H1 (cell line): Measurements from ENCODE around the gene VASP. TPM values are rescaled to one million over a fixed set of nuclear protein-coding genes. Genes with fewer than 3 reads are reported as not detected.

Source experiments
- CTCF ChIA-PET: fragments of 300-600 bp; sonication (Branson Sonifier 250); formaldehyde crosslinking; loops from one replicate; lab custom pipeline; 2021; ENCODE audit not compliant: partially characterized antibody; lab: Charles Lee
- POLR2A ChIA-PET: fragments of 300-600 bp; sonication (Branson Sonifier 250); formaldehyde crosslinking; loops from one replicate; lab custom pipeline; 2021; ENCODE audit warnings: inconsistent platforms; ENCODE audit not compliant: partially characterized antibody; lab: Charles Lee
- DNase-seq, 2 experiments: peaks; one replicate each; pipeline versions ENCODE4 v3.0.0 to v3.0.0-alpha.2; 2010 to 2022; ENCODE audit warnings: low spot score in 2 of 2, low read depth in 1 of 2, mixed read lengths in 1 of 2
- FAIRE-seq: peaks from 2 replicates; lab custom pipeline; 2011; peaks lifted over from hg19 to GRCh38; lab: Jason Lieb, UNC
- H2AFZ ChIP-seq: 2 replicates; pipeline ENCODE4 v1.8.1; 2012; ENCODE audit warnings: low read length, inconsistent platforms
- H2AK5ac ChIP-seq: 2 replicates; pipeline ENCODE4 v1.6.1; 2013; ENCODE audit warnings: low read depth, low read length
- H2BK120ac ChIP-seq: replicated peaks from 2 replicates; pipeline ENCODE3; 2013; ENCODE audit warnings: low read depth, low read length, inconsistent platforms
- H2BK12ac ChIP-seq: 2 replicates; pipeline ENCODE4 v1.6.1; 2013; ENCODE audit warnings: low read depth, low read length
- H2BK15ac ChIP-seq: 2 replicates; pipeline ENCODE4 v1.6.1; 2013; ENCODE audit warnings: low read length
- H2BK20ac ChIP-seq: 2 replicates; pipeline ENCODE4 v1.6.1; 2013; ENCODE audit warnings: low read length
- H2BK5ac ChIP-seq: 2 replicates; pipeline ENCODE4 v1.6.1; 2013; ENCODE audit warnings: low read depth, low read length
- H3K14ac ChIP-seq: 2 replicates; pipeline ENCODE4 v1.6.1; 2013; ENCODE audit warnings: inconsistent platforms; ENCODE audit not compliant: insufficient read length
- H3K18ac ChIP-seq: 2 replicates; pipeline ENCODE4 v1.6.1; 2013; ENCODE audit warnings: low read length; ENCODE audit errors: extremely low read depth
- H3K23ac ChIP-seq: 2 replicates; pipeline ENCODE4 v1.6.1; 2013; ENCODE audit warnings: inconsistent platforms; ENCODE audit not compliant: insufficient read length
- H3K23me2 ChIP-seq: 2 replicates; pipeline ENCODE4 v1.6.1; 2013; ENCODE audit warnings: low read depth, low read length
- H3K27ac ChIP-seq: 2 replicates; pipeline ENCODE4 v1.6.1; 2011; ENCODE audit warnings: low read depth, low read length, inconsistent platforms
- H3K27me3 ChIP-seq, 4 experiments: replicated peaks in 1 of 4; 1 replicate in 1 of 4; 2 replicates in 3 of 4; pipeline versions ENCODE4 v1.6.1 to v1.8.1; 2011 to 2013; ENCODE audit warnings: low read length in 3 of 4, mild to moderate bottlenecking in 3 of 4, inconsistent platforms in 2 of 4, mixed read lengths in 2 of 4, moderate library complexity in 1 of 4; ENCODE audit not compliant: control insufficient read depth in 3 of 4, insufficient read depth in 3 of 4; ENCODE audit errors: extremely low read depth in 1 of 4
- H3K36me3 ChIP-seq, 4 experiments: 2 replicates each; pipeline versions ENCODE4 v1.6.1 to v1.8.1; 2011 to 2013; ENCODE audit warnings: mild to moderate bottlenecking in 4 of 4, low read length in 3 of 4, moderate library complexity in 2 of 4, control low read depth in 1 of 4, inconsistent platforms in 1 of 4; ENCODE audit not compliant: insufficient read depth in 4 of 4, control insufficient read depth in 2 of 4
- H3K4ac ChIP-seq: replicated peaks from 2 replicates; pipeline ENCODE3; 2013; ENCODE audit warnings: low read length, low read depth, mixed read lengths, inconsistent platforms; ENCODE audit not compliant: insufficient read length
- H3K4me1 ChIP-seq, 4 experiments: replicated peaks in 1 of 4; 1 replicate in 1 of 4; 2 replicates in 3 of 4; pipeline versions ENCODE4 v1.6.1 to v1.8.1; 2011 to 2013; ENCODE audit warnings: low read length in 3 of 4, inconsistent platforms in 2 of 4, mixed read lengths in 1 of 4; ENCODE audit not compliant: insufficient read depth in 4 of 4, control insufficient read depth in 3 of 4
- H3K4me2 ChIP-seq, 2 experiments: 2 replicates each; pipeline versions ENCODE4 v1.6.1 to v1.8.1; 2011 to 2013; ENCODE audit warnings: low read depth in 2 of 2, low read length in 2 of 2, control low read depth in 1 of 2, inconsistent platforms in 1 of 2, mild to moderate bottlenecking in 1 of 2; ENCODE audit not compliant: insufficient read depth in 1 of 2
- H3K4me3 ChIP-seq, 4 experiments: fragments of 200-600, 300-600 bp in 1 of 4; sonication (generic), shearing (Covaris generic), sonication (Bioruptor Twin) in 1 of 4; 2 replicates each; pipeline versions ENCODE4 v1.5.1 to v1.8.1; 2011 to 2016; ENCODE audit warnings: low read length in 4 of 4, low read depth in 3 of 4, control low read depth in 2 of 4, inconsistent platforms in 2 of 4, mild to moderate bottlenecking in 2 of 4, mixed read lengths in 1 of 4, moderate library complexity in 1 of 4; ENCODE audit not compliant: insufficient read depth in 2 of 4; ENCODE audit errors: extremely low read depth in 1 of 4
- H3K56ac ChIP-seq: replicated peaks from 2 replicates; pipeline ENCODE3; 2013; ENCODE audit warnings: low read depth, mild to moderate bottlenecking, mixed read lengths, low read length, inconsistent platforms; ENCODE audit not compliant: insufficient read length
- H3K79me1 ChIP-seq: 2 replicates; pipeline ENCODE4 v1.6.1; 2013; ENCODE audit warnings: low read depth, low read length, control low read depth
- H3K79me2 ChIP-seq, 2 experiments: 2 replicates each; pipeline versions ENCODE4 v1.6.1 to v1.8.1; 2012 to 2013; ENCODE audit warnings: low read length in 2 of 2, mild to moderate bottlenecking in 2 of 2, inconsistent platforms in 1 of 2; ENCODE audit not compliant: insufficient read depth in 2 of 2, control insufficient read depth in 1 of 2
- H3K9ac ChIP-seq, 4 experiments: replicated peaks in 1 of 4; 1 replicate in 1 of 4; 2 replicates in 3 of 4; pipeline versions ENCODE4 v1.6.1 to v1.8.1; 2011 to 2013; ENCODE audit warnings: low read depth in 3 of 4, low read length in 3 of 4, control low read depth in 2 of 4, mild to moderate bottlenecking in 2 of 4, moderate library complexity in 2 of 4, inconsistent platforms in 1 of 4; ENCODE audit errors: extremely low read depth in 1 of 4
- H3K9me3 ChIP-seq, 2 experiments: 2 replicates each; pipeline versions ENCODE4 v1.6.1 to v1.8.1; 2012 to 2013; ENCODE audit warnings: mild to moderate bottlenecking in 2 of 2, moderate library complexity in 2 of 2, control low read depth in 1 of 2, inconsistent platforms in 1 of 2, low read depth in 1 of 2, low read length in 1 of 2, mixed read lengths in 1 of 2; ENCODE audit not compliant: insufficient read depth in 2 of 2
- H4K20me1 ChIP-seq, 2 experiments: replicated peaks in 1 of 2; 2 replicates each; pipeline versions ENCODE3 to v1.8.1; 2011 to 2013; ENCODE audit warnings: inconsistent platforms in 2 of 2, low read length in 2 of 2, mild to moderate bottlenecking in 1 of 2; ENCODE audit not compliant: insufficient read depth in 2 of 2, control insufficient read depth in 1 of 2
- H4K5ac ChIP-seq: 2 replicates; pipeline ENCODE4 v1.6.1; 2013; ENCODE audit warnings: low read length, low read depth, mixed read lengths, inconsistent platforms; ENCODE audit not compliant: insufficient read length
- H4K8ac ChIP-seq: 2 replicates; pipeline ENCODE4 v1.8.0; 2013; ENCODE audit warnings: mild to moderate bottlenecking, moderate library complexity, low read length, inconsistent platforms; ENCODE audit not compliant: insufficient read depth; ENCODE audit errors: extremely low read depth
- H4K91ac ChIP-seq: replicated peaks from 2 replicates; pipeline ENCODE3; 2013; ENCODE audit warnings: low read length, mixed read lengths, inconsistent platforms; ENCODE audit not compliant: insufficient read length
- CREB1 ChIP-seq: IDR thresholded peaks from 2 replicates; pipeline ENCODE4 v1.6.1; 2012; ENCODE audit warnings: inconsistent platforms
- EGR1 ChIP-seq: IDR thresholded peaks from 2 replicates; pipeline ENCODE4 v1.6.1; 2011; ENCODE audit warnings: low read depth, low read length, borderline replicate concordance
- HDAC2 ChIP-seq, 2 experiments: fragments of 300-600 bp in 1 of 2; sonication (generic) in 1 of 2; IDR thresholded peaks; 2 replicates each; pipeline ENCODE4 v1.6.1; 2011 to 2012; ENCODE audit warnings: low read depth in 2 of 2, low read length in 2 of 2, mild to moderate bottlenecking in 2 of 2, moderate library complexity in 2 of 2, borderline replicate concordance in 1 of 2, inconsistent platforms in 1 of 2
- KDM4A ChIP-seq: IDR thresholded peaks from one replicate; pipeline ENCODE4 v1.7.1; 2012; ENCODE audit warnings: low read depth, mild to moderate bottlenecking, moderate library complexity, low read length, inconsistent platforms; ENCODE audit not compliant: severe bottlenecking
- PHF8 ChIP-seq: fragments of 200-600 bp; sonication (generic); conservative IDR thresholded peaks from 2 replicates; pipeline ENCODE4 v1.7.1; 2012; ENCODE audit warnings: low read depth, mild to moderate bottlenecking, inconsistent platforms, low read length, moderate library complexity
- POLR2A ChIP-seq, 2 experiments: IDR thresholded peaks; 1 replicate in 1 of 2; 2 replicates in 1 of 2; pipeline ENCODE4 v1.6.1; 2011; ENCODE audit warnings: low read depth in 2 of 2, low read length in 2 of 2, mild to moderate bottlenecking in 2 of 2; ENCODE audit errors: control extremely low read depth in 1 of 2
- SIX5 ChIP-seq: IDR thresholded peaks from 2 replicates; pipeline ENCODE4 v1.6.1; 2011; ENCODE audit warnings: mild to moderate bottlenecking, low read depth, low read length
- SP1 ChIP-seq: IDR thresholded peaks from 2 replicates; pipeline ENCODE4 v1.6.1; 2011; ENCODE audit warnings: low read depth, low read length
- SP4 ChIP-seq: IDR thresholded peaks from 2 replicates; pipeline ENCODE4 v1.6.1; 2012; ENCODE audit warnings: low read length, inconsistent platforms
- WGBS, 2 experiments: shearing (Covaris generic) in 1 of 2; methylation state at CpG; one replicate each; pipeline versions ENCODE4 v1.1.6 to v1.1.7; 2013 to 2015; ENCODE audit warnings: low lambda C conversion rate in 2 of 2, mixed read lengths in 2 of 2, inconsistent platforms in 1 of 2, low coverage in 1 of 2, missing lambda C conversion rate in 1 of 2; ENCODE audit not compliant: insufficient replicate concordance in 2 of 2, insufficient coverage in 1 of 2, insufficient read length in 1 of 2; ENCODE audit errors: extremely low coverage in 1 of 2, missing lambda C conversion rate in 1 of 2; 5-methylcytosine and 5-hydroxymethylcytosine counted together
- polyA plus RNA-seq, 7 experiments: library from polyadenylated mRNA; depleted of rRNA in 3 of 7; stranded (reverse) in 5 of 7; unstranded in 2 of 7; fragments of >200 nt in 5 of 7; fragments of 200-250 nt in 2 of 7; gene quantifications; 1 replicate in 5 of 7; 2 replicates in 1 of 7; 4 replicates in 1 of 7; pipeline versions ENCODE4 v1.2.1 to v1.2.3, GENCODE V29; 2011 to 2013; ENCODE audit warnings: missing spikeins in 2 of 7, mixed read lengths in 2 of 7
- total RNA-seq: library from RNA; stranded (reverse); fragmentation: NEBNext Ultra II Directional; extraction: Animal tissue kit (Norgen Biotek cat#: 25700); gene quantifications from 2 replicates; pipeline ENCODE4 v1.2.1, GENCODE V29; 2021

The VASP gene
- total and polyA plus RNA-seq, 2 of the 8 experiments (the other 6 are each of a cell fraction or from before 2014, with no cell fraction given), result 89.7 to 135 TPM

- WGBS, 2 experiments, result 0% methylated on average over 1 of the region's 26 CpGs; no CpG with 5 or more reads in 1 of the 2 experiments
- FAIRE-seq (no peak), DNase-seq (peak in 1 of 2 experiments; percentile 80)
- POLR2A ChIA-PET, result interaction anchor here (1.0 to 3.2 kb wide), 16 partner anchors 9 to 184 kb away, joined by 3 to 25 read pairs (median 5); partner anchors contain the start of genes PPM1N, QPCTL, RTN2 and SNRPD2
- peak overlapping the region; percentile 61 to 83 (median 76); a peak in 6 of 7 replicates for H3K9ac ChIP-seq
- H4K5ac ChIP-seq, result peak overlapping the region; percentile 91
- peak overlapping the region; percentile 83 for H2BK120ac ChIP-seq
- H2BK12ac ChIP-seq, result peak overlapping the region; percentile 71; the same call in 1 of the 2 replicates
- H3K23ac ChIP-seq, result no peak overlapping the region
- H3K18ac ChIP-seq, result peak overlapping the region; percentile 97
- no peak overlapping the region for H4K8ac ChIP-seq
- no peaks in the 10 kb centered on the region for H3K36me3 ChIP-seq
- peaks cover 7% of the 10 kb centered on the region; the same call in 1 of the 2 replicates for H3K23me2 ChIP-seq
- peak overlapping the region; percentile 96 for H3K56ac ChIP-seq
- peaks cover 1 to 10% of the 10 kb centered on the region in 2 experiments for H4K20me1 ChIP-seq
- H2AK5ac ChIP-seq, result no peak overlapping the region
- H3K79me2 ChIP-seq, result peaks cover 24 to 54% of the 10 kb centered on the region in 2 experiments
- H2BK5ac ChIP-seq, result peak overlapping the region; percentile 96; the same call in 1 of the 2 replicates
- H3K27me3 ChIP-seq, result no peaks in the 10 kb centered on the region
- H3K4me2 ChIP-seq, result peak overlapping the region; percentile 56 to 93
- H3K27ac ChIP-seq, result peak overlapping the region; percentile 66; the same call in 1 of the 2 replicates
- no peak overlapping the region for H2BK20ac ChIP-seq
- CTCF ChIA-PET, result interaction anchor here (1.3 to 1.9 kb wide), 4 partner anchors 14 to 133 kb away, joined by 3 to 6 read pairs (median 3); no protein-coding TSS in a partner anchor
- H3K4me3 ChIP-seq, result peak overlapping the region; percentile 72 to 97 (median 95)
- peak overlapping the region; percentile 93 for H4K91ac ChIP-seq
- no peak overlapping the region for H2AFZ ChIP-seq
- H3K4me1 ChIP-seq, result peaks cover 3 to 8% (median 6%) of the 10 kb centered on the region in 4 experiments; a peak in 6 of 7 replicates
- peak overlapping the region; percentile 27 for H3K4ac ChIP-seq
- no peaks in the 10 kb centered on the region for H3K9me3 ChIP-seq
- no peak overlapping the region for H3K14ac ChIP-seq
- peaks cover 14% of the 10 kb centered on the region for H3K79me1 ChIP-seq
- no peak overlapping the region for H2BK15ac ChIP-seq
- TF ChIP-seq SP1 (0 out of 2 replicates have a peak, but pooled peaks have one; percentile 28), POLR2A (IDR thresholded peaks at IDR 0.05; ENCODE audit: control extremely low read depth in 1 of 2, low read depth in 2 of 2, low read length in 2 of 2) (no peak), CREB1 (no peak), SP4 (no peak), KDM4A (no peak), PHF8 (no peak), SIX5 (no peak), EGR1 (no peak), HDAC2 (IDR thresholded peaks at IDR 0.05; ENCODE audit: borderline replicate concordance in 1 of 2, low read depth in 2 of 2, low read length in 2 of 2) (0 out of 4 replicates have a peak, but pooled peaks of 1 of the 2 experiments have one; percentile 45)
Observed at GRCh38 chr19:45508417-45508860, 1.2 kb downstream of the VASP start.
